NCI-H748 treated with DMSO at 0.1 percent for 48 hours (cell line): ENCODE measurements around the gene VASH1.
"Not testable (repeated sequence)": the region's sequence is repeated elsewhere in the genome, so short reads cannot be mapped to it uniquely, and the experiment has no call there.

Experiments used
- DNase-seq: peaks from one replicate; lab custom pipeline; 2025; lab: John Stamatoyannopoulos, UW

The VASH1 gene

DNA sequence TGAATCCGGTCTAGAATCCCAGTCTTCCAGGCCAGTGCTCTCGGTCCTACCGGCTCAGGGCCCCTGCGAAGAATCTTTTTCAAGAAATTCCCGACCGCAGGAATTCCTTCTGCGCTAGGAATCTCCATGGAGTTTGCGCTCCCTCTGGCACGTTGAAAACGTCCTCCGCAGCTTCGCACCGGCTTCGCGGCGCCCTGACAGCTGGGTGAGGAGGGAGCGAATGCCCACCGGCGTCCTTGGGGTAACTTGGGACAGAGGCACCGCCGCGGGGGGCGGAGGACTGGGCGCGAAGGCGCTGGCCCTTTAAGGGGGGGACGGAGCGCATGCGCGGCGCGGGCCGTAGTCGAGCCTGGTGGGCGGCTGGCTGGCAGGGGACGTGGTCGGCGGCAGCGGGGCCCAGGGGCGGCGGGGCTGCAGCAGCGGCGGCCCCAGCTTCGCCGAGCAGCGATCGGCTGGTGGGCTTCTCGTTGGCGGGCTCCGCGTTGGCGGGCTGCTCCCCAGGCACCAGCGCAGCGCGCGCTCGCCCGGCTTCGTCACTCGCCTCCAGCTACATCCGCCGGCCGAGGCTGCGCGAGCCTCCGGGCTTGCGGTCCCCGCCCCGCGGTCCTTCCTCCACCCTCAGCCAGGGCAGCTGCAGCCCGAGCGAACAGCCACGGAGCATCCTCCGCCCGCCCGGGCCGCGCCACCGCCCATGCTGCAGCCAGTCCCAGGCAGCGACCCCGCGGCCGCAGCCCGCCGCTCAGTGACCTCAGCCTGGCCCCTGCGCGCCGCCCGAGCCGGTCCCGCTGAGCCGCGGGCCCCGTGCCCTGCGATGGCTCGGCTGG, at the start of gene VASH1:
VASH1 (plus strand) TSS at position 333 of the 824 bp plus-strand sequence. CDS start 1,354 bp downstream, outside the sequence.
- DNase-seq: peak; percentile 34

DNA sequence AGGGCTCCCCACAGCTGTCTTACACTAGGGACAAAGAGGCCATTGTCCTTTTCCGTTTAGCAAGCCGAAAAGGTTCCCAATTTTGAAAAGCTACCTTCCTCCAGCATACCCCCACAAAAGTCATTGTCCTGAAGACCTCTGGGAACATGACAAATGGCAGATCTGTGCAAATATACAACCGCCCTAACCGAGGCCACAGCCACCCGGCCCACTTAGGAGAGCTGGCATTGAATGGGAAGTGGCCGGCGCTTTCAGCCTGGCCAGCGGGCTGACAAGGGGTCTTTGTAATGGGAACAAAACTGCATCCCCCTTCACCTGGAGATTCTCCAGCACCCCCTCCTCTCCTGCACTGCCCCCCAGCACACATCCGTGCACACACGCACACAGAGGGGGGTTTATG, 48.1 kb upstream of the VASH1 start:
- DNase-seq: no peak

DNA sequence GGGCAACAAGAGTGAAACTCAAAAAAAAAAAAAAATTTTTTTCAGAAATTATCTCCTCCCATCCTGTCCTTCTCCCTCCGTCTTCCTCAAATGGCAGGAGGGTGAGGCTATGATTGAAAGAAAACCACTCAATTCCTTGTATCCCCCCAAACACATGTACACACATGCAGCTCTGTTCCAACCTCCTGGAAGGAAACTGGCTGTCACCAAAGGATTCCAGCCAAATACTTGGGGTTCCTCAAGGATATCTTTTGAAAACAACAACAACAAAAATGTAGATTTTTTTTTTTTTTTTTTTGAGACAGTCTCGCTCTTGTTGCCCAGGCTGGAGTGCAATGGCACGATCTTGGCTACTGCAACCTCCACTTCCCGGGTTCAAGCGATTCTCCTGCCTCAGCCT, 46.8 kb upstream of the VASH1 start:
- no peak for DNase-seq

DNA sequence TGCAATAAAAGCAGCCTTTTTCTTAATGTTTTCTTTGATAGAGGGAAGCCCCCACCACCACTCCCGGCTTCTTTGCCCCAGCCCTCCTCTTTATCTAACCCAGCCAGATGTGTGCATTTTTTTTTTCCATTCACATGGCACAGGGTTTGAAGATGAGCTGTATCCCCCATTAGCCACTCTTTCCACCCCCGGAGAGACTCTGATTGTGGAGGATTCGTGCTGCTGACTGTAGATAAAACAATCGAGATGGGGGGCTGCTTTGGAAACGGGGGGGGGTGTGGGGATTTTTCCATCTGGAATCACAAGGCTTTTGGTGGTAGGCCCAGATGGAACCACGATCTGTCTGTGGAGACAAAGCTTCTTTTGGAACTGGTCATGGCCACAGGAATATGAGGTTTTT, 46.2 kb upstream of the VASH1 start:
- DNase-seq: no peak

DNA sequence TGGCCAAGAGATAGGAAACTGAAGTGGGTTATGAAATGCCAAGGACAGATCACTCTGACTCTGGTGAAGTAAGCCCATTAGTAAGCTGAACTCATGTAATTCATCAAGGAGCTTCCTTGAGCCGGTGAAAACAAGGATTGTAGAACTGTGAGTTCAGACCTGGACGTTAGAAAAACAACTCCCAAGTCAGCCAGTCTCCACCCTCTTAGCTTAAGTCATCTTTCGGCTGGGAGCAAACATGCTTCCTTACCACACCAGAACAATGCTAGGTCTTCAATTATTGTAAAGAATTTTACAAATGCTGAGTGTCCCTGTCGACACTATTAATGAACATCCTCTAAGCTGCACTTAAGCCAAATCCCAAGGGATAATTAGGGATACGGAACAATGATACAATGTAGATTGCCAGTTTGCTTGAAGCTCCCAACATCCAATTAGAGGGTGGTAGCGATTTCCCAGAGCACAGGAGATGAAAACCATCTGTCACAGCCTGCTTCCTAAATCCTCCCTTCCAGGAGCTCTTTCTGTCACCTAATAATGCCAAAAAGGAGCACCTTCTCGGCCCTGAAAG, 45.7 kb upstream of the VASH1 start:
- DNase-seq: no peak

DNA sequence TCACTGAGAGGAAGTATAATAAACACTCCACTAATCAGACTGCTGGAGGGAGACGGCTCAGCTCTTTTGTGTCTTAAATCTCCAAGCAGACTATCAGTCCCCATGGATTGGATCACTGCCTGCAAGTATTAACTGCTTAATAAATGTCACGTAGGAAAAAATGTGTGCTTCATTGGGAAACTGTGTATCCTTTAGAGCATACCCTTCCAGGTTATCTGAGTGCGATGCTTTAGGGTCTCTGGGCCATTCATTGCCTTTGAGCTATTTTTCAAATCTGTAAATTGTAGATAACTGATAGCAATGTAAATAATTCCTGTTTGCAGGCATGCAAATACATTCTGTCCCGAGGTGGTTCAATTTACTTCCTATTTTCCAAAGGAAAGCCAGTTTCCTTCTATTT, 45.0 kb upstream of the VASH1 start:
- no peak for DNase-seq

DNA sequence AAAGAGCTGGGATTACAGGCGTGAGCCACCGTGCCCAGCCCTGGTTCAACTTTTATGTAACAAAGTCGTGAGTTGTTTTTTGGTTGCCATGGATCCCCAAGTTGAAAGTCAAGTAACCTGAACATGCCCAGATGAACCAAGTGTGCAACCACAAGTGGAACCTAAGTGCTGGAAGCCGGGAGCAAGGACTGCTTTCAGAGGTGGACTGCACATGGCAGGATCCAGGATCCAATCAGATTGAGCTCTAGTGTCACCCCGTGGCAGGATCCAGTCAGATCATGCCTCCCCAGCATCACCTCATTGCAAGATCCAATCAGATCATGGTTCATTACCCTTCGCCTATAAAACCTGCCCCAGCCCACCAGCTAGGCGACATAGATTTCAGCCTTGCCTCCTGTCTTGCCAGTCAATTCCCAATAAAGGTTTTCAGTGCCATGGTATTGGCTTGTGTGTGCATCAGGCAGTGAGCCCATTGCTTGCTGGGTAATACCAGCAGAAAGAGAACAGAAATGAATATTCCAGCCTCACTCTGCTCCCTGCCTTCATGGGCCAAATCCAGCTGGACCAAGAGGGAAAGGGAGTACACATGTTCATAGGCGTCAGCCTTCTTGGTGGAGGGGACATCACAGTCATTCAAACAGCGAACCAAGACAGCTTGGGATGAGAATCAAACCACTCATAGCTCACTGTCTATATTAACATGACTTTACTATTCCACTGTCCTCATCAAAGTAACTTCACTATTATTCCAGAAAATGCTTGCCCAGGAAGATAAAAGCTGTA, 43.6 kb upstream of the VASH1 start:
- DNase-seq: no peak

- DNase-seq: no peak
These were observed 42.8 kb upstream of the VASH1 start for GRCh38 chr14:76718306-76719040.

DNA sequence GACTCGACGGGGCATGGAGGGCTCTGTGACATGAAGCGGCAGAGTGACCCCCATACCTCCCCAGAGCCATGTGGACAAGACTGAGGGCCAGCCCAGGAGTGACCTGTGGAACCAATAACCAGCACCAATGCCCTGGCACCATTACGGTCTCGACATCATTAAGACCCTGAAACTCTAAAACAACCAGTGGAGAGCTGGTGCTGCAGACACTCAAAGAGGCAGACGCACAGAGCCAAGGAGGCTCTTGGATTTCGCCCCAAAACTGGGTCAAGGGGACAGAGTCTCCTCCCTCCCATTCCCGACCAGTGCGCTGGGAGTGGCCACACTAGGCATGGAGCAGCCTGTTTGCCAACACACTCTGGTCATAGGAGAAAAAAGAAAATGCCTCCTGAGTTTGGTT, 41.6 kb upstream of the VASH1 start:
- DNase-seq: no peak

- DNase-seq: no peak
These were observed 40.9 kb upstream of the VASH1 start for GRCh38 chr14:76720382-76720813.

DNA sequence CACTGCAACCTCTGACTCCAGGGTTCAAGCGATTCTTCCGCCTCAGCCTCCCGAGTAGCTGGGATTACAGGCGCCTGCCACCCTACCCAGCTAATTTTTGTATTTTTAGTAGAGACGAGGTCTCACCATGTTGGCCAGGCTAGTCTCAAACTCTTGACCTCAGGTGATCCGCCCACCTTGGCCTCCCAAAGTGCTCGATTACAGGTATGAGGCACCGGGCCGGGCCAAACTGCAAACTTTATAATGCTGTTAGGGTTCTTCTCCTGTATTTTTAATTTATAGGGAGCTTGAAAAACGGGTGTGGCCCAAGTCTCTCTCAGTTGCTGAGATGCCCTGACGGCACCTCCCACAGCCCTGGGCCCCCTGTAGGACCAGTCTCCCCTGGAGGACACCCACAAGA, 39.8 kb upstream of the VASH1 start:
- DNase-seq: not testable (repeated sequence)

DNA sequence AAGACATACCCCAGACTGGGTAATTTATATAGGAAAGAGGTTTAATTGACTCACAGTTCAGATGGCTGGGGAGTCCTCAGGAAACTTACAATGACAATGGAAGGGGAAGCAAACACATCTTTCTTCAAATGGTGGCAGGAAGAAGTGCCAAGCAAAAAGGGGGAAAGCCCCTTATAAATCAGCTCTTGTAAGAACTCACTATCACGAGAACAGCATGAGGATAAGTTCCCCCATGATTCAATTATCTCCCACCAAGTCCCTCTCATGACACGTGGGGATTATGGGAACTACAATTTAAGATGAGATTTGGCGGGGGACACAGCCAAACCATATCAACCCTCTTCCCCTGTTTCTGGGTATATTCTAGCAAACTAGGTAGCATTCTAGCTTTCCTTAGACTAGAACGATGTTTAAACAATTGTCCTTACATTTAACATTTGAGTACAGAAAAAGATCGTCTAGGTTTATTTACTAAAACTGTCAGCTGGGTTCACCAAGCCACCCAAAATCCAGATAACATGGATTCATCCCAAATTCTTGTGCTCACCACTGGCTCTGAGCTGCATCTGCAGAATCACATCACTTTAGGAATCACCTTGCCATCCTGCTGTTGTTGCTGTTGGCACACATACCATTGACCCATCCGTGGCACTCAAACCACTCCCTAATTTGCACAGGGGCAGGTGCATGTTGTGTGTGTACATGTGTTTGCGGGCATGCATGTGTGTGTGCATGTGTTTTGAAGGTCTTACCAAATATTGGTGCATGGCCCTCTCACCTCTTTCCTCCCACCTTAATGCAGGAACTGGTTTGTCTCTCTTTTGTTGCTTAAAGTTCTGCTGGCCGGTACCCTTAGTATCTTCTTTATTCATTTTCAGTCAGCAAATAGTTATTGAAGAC, 36.4 kb upstream of the VASH1 start:
- no peak for DNase-seq

DNA sequence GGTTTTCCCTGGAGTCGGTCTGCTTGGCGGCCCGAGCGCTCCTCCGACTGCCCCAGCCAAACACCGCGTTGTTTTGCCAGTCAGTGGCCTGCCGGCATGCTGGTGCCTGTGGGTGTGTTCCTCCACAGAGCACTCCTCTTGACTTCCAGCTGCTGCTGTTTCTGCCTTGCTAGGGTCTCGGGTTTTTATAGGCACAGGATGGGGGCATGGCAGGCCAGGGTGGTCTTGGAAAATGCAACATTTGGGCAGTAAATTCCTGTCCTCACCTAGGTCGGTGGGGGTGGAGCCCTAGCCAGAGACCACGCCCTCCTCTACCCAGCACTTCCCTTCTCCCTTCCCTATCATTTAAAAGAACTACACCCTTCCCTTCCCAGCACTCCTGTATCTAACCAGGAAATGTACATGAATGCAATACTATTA, 34.7 kb upstream of the VASH1 start:
- DNase-seq: no peak

DNA sequence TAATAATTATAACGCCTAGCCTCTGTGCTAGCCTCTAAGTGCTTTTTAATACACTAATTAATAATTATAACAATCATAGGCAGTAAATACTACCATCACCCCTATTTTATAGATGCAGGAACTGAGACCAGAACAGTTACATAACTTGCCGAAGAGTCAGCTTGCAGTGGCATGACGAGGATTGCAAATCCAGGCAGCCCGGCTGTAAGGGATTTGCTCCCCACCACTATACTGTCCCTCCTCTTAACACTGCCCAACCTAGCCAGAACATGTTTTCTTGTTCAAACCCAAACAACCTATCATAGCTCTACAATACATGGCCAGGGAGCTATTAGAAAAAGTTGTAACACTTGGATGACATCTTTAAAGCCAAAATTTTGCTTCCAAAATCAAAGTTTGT, 33.9 kb upstream of the VASH1 start:
- DNase-seq: no peak

GRCh38 chr14:76727901-76728300, 33.4 kb upstream of the VASH1 start:
- DNase-seq: no peak

DNA sequence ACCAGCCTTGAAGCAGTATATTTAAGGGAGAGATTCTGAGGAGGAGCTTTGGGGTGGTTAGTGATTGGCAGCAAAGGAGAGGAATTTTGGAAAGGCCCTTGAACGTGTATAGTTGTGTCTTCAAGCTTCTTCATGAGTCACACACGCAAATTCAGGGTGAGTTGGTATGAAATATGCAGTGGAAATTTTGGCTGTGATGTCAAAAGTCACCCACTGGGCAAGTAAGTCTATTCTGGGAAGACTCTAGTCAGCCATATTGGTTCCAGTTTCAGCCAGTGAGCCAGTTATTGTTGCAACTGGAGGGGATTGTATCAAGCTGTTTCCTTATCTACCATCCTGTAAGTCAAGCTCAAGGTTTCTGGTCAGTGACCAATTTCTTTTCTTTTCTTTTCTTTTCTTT, 32.0 kb upstream of the VASH1 start:
- no peak for DNase-seq

- DNase-seq: no peak
These were observed 31.2 kb upstream of the VASH1 start for GRCh38 chr14:76729953-76730505.

GRCh38 chr14:76734501-76734900, 26.8 kb upstream of the VASH1 start:
- not testable (repeated sequence) for DNase-seq

- DNase-seq: no peak
These were observed 24.8 kb upstream of the VASH1 start for GRCh38 chr14:76736514-76736913.

DNA sequence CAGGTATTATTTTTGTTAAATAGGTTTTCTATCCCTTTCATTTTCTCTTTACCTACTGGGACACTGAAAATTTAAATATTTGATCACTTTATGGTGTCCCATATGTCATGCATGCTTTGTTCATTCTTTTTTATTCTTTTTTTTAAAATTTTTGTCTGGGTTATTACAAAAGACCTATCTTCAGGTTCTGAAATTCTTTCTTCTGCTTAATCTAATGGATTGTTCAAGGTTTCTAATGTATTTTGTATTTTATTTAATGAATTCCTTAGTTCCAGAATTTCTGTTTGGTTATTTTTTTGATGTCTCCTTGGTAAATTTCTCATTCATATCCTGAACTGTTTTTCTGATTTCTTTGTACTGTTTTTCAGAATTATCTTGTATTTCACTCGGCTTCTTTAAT, 20.2 kb upstream of the VASH1 start:
- no peak for DNase-seq

DNA sequence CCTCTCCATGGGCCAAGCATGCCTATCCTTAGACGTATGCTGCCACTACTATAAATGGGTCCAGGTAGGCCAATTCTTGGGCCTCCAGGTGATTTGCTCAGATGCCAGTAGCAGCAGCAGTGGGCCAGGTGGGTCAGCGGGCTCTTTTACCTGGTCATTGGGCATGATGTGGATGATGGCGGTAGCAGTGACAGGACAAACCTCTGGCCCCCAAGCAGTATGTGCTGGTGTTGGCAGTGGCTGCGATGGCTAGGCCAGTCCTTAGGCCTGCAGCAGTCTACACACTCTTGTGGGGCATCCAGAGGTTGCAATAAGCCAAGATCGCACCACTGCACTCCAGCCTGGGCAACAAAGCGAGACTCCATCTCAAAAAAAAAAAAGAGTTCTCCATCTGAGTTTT, 19.1 kb upstream of the VASH1 start:
- DNase-seq: no peak
